ENCODE results near the gene SOX18.

The SOX18 gene

DNA sequence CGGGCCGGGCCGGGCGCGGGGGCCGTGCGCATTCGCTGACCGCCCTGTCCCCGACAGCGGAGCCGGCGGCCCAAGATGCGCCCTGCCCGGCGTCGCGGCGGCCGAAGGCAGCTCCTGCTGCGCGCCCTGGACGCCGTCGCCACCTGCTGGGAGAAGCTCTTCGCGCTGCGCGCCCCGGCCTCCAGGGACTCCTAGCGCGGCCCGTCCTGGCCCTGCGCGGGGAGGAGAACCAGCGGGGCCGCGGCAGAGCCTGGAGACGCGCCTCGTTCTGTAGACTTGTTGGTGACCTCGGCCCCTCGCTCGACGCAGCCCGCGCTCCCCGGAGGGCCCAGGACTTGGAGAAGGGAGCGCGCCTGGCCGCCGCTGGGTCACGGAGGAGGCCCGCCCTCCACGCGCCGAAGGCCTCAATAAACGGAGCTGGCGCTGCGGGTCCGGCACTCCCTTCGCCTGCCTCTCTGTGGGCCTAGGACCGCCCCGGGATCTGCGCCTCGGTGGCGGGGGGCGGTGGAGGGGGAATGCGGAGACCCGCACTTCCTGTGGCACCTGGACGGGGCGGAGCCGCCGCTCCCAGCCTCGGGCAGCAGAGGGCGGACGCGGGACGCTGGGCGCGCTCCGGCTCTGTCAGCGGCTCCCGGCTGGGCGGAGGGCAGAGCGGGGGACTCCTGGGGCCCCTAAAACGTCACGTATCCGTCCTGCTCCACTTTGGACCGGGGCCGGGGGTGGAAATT lies 10.7 kb downstream of the SOX18 start:
- DNase-seq (ENCODE audit: low read depth), result peak; percentile 89
- TF ChIP-seq, protein P1, sequence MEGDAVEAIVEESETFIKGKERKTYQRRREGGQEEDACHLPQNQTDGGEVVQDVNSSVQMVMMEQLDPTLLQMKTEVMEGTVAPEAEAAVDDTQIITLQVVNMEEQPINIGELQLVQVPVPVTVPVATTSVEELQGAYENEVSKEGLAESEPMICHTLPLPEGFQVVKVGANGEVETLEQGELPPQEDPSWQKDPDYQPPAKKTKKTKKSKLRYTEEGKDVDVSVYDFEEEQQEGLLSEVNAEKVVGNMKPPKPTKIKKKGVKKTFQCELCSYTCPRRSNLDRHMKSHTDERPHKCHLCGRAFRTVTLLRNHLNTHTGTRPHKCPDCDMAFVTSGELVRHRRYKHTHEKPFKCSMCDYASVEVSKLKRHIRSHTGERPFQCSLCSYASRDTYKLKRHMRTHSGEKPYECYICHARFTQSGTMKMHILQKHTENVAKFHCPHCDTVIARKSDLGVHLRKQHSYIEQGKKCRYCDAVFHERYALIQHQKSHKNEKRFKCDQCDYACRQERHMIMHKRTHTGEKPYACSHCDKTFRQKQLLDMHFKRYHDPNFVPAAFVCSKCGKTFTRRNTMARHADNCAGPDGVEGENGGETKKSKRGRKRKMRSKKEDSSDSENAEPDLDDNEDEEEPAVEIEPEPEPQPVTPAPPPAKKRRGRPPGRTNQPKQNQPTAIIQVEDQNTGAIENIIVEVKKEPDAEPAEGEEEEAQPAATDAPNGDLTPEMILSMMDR (IDR thresholded peaks at IDR 0.05; ENCODE audit: low read depth, low read length), result peak; percentile 62
- TF ChIP-seq POLR2A (IDR thresholded peaks at IDR 0.05; ENCODE audit: extremely low read depth, insufficient read length) (peak; percentile 31), MYC (IDR thresholded peaks at IDR 0.05; ENCODE audit: low read depth, low read length) (peak; percentile 59; the same call in 1 of the 2 replicates)
- TF ChIP-seq, protein P2, sequence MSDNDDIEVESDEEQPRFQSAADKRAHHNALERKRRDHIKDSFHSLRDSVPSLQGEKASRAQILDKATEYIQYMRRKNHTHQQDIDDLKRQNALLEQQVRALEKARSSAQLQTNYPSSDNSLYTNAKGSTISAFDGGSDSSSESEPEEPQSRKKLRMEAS (IDR thresholded peaks at IDR 0.05; ENCODE audit: low read depth, low read length), result peak; percentile 79
- H3K4me3 ChIP-seq (ENCODE audit: low read depth, low read length), result peak overlapping the region; percentile 28

DNA sequence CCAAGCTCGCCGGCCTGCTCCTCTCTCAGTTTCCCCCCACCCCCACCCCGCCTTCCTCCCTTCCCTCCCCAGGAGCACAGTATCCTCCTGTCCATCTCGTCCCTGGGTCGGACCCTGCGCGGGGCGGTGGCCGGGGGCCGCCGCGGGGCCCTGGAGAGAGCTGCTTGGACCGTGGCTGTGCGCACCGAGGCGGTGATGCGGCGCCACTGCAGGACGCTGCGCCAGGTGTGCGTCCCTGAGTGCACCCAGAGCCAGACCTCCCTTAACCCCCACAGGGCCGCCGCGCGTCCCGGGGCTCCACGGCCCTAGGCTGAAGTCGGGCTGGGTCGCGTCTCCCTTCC lies 11.2 kb downstream of the SOX18 start:
- DNase-seq (ENCODE audit: low read depth), result no peak
- TF ChIP-seq, protein P2 (IDR thresholded peaks at IDR 0.05; ENCODE audit: low read depth, low read length), result no peak
- TF ChIP-seq POLR2A (IDR thresholded peaks at IDR 0.05; ENCODE audit: extremely low read depth, insufficient read length), result no peak

DNA sequence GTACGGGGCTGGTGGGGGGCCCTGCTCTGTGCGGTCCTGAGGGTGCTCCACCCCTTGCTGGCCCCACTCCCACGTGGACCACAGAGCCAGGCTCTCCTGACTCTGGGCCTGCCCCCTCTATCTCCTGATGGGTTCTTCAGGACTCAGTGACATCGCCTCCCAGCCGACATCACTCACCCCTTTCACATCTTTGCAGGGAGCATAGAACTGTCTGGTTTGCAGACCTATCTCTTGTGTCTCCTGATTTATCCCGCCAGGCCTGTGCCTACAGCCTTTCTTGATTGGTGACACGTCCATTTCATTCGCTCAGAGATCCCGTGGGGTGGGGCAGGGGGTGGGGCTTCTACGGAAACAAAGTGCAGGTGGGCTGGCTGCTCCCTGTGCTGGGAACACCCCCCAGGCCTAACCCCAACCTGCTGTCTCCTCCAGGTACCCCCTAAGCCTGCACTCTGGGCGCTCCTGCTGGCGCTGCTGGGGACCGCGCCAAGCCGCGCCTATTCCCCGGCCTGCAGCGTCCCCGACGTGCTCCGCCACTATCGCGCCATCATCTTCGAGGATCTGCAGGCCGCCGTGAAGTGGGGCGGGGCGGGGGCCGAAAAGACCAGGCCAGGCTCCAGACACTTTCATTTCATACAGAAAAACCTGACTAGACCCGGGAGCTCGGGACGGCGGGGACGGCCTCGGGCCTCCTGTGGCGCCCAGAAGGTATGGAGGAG lies 11.8 kb downstream of the SOX18 start:
- no peak overlapping the region for H3K4me3 ChIP-seq (ENCODE audit: low read depth, low read length)
- DNase-seq (ENCODE audit: low read depth), result peak; percentile 37
- TF ChIP-seq MYC (IDR thresholded peaks at IDR 0.05; ENCODE audit: low read depth, low read length) (no peak), POLR2A (IDR thresholded peaks at IDR 0.05; ENCODE audit: extremely low read depth, insufficient read length) (no peak)
- TF ChIP-seq, protein P1 (IDR thresholded peaks at IDR 0.05; ENCODE audit: low read depth, low read length), result no peak
- TF ChIP-seq, protein P2 (IDR thresholded peaks at IDR 0.05; ENCODE audit: low read depth, low read length), result no peak

More for the DNA sequence above, 11.2 kb downstream of the SOX18 start:
- H3K4me3 ChIP-seq (ENCODE audit: low read depth, low read length), result no peak overlapping the region

DNA sequence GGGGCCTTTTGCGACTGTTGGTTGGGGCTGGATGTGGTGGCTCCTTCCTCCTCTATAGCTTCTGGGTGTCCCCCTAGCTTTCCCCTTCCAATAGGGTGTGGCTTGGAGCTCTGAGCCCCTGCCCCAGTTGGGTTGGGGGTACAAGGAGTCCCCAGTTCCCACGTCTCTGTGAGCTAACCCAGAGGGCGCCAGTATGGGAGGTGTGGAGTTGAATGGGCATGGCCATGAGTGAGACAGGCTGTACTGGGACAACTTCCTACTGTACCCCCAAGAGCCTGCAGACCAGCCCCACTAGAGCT lies 12.3 kb downstream of the SOX18 start:
- TF ChIP-seq, protein P1 (IDR thresholded peaks at IDR 0.05; ENCODE audit: low read depth, low read length), result no peak
- no peak for TF ChIP-seq MYC (IDR thresholded peaks at IDR 0.05; ENCODE audit: low read depth, low read length)
- DNase-seq (ENCODE audit: low read depth), result no peak
- no peak overlapping the region for H3K4me3 ChIP-seq (ENCODE audit: low read depth, low read length)

DNA sequence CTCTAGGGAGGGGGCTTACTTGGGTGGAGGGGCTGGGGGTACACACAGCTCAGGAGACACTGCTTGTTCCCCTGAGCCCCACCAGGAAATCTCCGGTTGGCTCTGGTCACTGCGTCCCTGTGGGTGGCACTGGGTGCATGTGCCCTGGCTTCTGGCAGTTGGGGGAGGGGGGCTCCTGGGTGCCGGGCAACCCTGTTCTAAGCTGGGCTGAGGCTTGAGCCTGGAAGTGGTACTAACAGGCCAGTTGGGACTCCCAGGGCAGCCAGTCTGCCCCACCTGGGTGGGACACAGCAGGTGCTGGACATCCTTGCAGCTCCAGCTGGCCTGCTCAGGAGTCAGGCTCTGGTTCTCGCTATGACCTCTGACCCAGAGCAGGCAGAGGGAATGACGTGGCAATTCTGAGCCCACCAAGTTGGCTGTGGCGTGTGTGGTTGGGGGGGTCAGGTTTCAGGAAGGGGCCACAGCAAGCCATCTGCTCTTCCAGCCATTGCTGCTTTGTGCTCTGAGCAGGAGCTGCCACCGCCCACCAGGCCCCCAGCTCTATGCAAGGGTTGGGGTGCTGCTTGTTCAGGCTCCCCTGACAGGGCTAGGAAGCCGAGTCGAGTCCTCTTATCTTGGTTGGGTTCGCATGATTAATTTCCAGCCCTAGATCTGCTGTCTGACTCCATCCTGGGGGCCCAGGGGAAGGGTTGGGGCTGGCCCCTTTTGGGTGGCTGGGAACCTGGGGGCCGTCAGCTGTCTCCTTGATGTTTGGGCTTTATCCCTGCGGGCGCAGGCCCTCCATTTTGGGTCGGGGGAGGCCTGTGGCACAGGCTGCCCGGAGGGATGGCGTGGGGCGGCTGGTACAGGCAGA lies 12.9 kb downstream of the SOX18 start:
- TF ChIP-seq, protein P1 (IDR thresholded peaks at IDR 0.05; ENCODE audit: low read depth, low read length), result no peak
- TF ChIP-seq POLR2A (IDR thresholded peaks at IDR 0.05; ENCODE audit: extremely low read depth, insufficient read length) (no peak), MYC (IDR thresholded peaks at IDR 0.05; ENCODE audit: low read depth, low read length) (no peak; the same call in 1 of the 2 replicates)
- TF ChIP-seq, protein P2 (IDR thresholded peaks at IDR 0.05; ENCODE audit: low read depth, low read length), result no peak
- DNase-seq (ENCODE audit: low read depth), result peak; percentile 49
- H3K4me3 ChIP-seq (ENCODE audit: low read depth, low read length), result no peak overlapping the region

DNA sequence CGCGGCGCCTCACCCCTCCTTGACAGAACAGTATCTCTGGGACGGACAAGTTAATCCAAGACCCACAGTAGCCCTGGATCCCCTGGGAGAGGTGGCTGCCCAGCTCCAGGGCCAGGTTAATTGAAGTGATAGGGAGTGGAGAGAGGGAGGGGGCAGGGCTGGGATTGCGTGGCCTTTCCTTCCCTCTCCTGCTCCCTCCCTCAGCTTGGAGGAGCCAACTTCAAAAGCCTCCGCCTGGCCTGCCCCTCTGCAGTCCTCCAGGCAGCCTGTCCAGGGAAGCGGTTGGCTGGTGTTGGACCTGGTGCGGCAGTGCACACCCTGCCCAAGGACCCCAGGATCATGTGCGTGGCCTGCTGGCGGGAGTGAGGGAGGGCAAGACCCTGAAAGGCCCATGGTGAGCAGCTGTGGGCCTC lies 13.5 kb downstream of the SOX18 start, which contains the start of gene C20orf204:
Gene C20orf204, plus strand, starts transcription at position 250 of the 413 bp plus-strand sequence. Its CDS starts 142 bp downstream, at position 392.
- no peak within 1 kb of the TSS for H3K4me3 ChIP-seq (ENCODE audit: low read depth, low read length)
- DNase-seq (ENCODE audit: low read depth), result no peak
- TF ChIP-seq, protein P1 (IDR thresholded peaks at IDR 0.05; ENCODE audit: low read depth, low read length), result no peak
- TF ChIP-seq POLR2A (IDR thresholded peaks at IDR 0.05; ENCODE audit: extremely low read depth, insufficient read length) (no peak), MYC (IDR thresholded peaks at IDR 0.05; ENCODE audit: low read depth, low read length) (no peak)
- TF ChIP-seq, protein P2 (IDR thresholded peaks at IDR 0.05; ENCODE audit: low read depth, low read length), result no peak
